ENCODE data around the gene EFHD1.

GRCh38 chr2:232681527-232681926, 48.1 kb downstream of the EFHD1 start:
- no peak for TF ChIP-seq CTCF (IDR thresholded peaks at IDR 0.05; ENCODE audit: low read depth, low read length, poor library complexity, severe bottlenecking)
- TF ChIP-seq EZH2phosphoT487 (IDR thresholded peaks at IDR 0.05; ENCODE audit: borderline replicate concordance, low read length): no peak

Measured in DOHH2 (cell line).